Ureter (tissue), 1 donor: ENCODE results near the gene TNRC18. TPM values are rescaled to one million over a fixed set of nuclear protein-coding genes. Genes with fewer than 3 reads are reported as not detected.

Experiments used
- DNase-seq: peaks from one replicate; pipeline ENCODE4 v3.0.0-alpha.2; 2020; ENCODE audit warnings: low spot score
- total RNA-seq: library from RNA; stranded (reverse); gene quantifications from one replicate; pipeline ENCODE4 v1.2.4, GENCODE V29; 2023
- donor health status: DM: yes; HTN: yes; CAD: no.

The TNRC18 gene
- total RNA-seq, 1 donor from 2014 or later: 118 TPM

DNA sequence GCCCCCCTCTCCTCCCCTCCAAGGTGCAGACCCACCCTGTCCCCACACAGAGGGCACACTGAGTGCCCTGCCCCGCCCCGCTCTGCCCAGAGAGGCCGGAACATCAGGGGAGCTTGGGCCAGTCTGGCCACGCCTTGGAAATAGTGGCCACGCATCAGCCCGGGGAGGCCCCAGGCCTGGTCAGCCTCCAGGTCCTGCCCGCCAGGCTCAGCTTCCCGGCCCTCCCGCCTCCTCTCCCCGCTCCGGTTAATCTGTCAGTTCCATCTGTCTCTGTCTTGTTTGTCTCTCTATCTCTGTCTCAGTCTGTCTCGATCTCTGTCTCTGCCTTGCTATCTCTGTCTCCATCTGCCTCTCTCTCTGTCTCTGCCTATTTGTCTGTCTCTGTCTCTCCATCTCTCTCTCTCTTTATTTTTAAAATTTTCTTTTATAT is 28.9 kb upstream of the TNRC18 start:
- no peak for DNase-seq

DNA sequence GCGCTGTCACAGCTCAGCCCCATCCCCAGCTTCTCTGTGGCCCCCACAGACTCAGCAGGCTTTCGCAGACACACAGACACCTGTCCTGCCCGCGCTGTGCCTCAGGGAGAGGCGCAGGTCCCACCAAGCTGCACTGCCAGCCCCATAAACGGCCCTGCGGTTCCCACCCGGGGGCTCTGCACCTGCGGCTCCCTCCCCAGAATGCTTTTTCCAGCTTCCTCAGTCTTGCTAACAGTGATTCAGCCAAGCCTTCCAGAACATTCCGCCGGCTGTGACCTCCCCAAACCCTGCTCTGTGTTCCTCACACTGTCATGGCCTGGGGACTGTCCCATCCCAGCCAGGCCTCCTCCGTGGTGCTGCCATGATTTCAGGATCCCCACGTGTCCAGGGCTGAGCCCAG is 27.8 kb upstream of the TNRC18 start:
- DNase-seq: no peak

DNA sequence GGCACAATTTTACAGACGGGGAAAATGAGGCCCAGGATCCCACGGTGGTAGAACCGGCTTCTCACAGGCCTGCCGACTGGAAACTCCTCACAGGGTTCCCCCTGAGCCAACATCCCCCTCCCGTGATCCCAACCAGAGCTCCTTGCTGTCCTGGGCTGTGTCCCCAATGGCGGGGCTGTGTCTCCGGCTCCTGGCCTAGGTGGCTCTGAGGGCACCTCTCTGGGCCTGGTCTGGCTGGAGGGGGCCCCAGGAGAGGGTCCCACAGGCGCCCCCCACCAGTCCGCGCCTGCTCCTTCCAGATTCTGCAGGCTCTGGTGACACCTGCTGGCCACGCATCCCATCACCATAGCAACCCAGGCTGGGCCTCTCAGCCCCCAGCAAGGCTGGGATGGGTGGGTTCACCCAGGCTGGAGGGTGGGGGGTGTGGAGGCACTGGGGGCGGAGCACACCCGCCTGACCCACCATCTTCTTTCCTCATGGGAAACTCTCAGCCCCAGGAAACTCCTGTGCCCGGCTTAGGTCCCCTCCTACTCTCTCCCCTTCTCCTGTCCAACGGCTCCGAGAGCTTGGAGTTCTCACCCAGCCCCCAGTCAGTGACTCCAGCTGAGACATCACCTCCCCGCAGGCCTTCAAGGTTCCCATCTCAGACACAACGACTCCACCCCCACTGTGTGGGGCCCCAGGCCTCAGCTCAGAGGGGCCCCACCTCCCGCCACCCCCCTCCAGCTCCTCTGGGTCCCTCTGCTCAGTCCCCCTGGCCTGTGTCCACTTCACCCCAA is 27.1 kb upstream of the TNRC18 start:
- DNase-seq: no peak

DNA sequence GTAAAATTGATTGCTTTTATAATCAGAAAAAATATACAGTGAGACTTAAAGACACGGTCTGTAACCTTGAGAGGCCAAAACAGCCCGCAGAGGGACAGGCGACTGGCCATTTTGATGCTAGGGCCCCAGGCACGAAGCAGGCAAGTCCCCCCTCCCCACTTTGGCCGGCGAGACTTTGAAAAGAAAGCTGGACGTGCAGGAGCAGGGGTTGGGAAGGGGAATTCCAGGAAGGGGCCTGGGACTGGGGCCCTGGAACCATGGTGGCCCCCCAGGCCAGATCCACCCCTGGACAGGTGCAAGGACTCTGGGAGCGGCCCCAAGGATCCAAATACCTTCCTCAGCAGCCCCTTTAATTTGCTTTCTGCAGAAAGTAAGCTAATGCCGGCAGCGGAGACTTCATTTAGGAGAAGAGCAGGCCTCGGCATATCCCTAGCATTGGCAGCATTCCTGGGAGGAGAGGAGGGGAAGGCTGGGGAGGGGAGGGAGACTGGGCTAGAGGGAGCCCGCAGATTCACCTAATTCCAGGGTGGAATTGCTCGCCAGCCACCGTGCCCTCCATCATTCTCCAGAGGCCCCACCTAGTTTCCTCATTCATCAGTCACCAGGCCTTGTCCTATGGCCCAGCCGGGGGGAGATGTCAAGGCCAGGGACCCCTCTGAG is 24.9 kb upstream of the TNRC18 start:
- no peak for DNase-seq

DNA sequence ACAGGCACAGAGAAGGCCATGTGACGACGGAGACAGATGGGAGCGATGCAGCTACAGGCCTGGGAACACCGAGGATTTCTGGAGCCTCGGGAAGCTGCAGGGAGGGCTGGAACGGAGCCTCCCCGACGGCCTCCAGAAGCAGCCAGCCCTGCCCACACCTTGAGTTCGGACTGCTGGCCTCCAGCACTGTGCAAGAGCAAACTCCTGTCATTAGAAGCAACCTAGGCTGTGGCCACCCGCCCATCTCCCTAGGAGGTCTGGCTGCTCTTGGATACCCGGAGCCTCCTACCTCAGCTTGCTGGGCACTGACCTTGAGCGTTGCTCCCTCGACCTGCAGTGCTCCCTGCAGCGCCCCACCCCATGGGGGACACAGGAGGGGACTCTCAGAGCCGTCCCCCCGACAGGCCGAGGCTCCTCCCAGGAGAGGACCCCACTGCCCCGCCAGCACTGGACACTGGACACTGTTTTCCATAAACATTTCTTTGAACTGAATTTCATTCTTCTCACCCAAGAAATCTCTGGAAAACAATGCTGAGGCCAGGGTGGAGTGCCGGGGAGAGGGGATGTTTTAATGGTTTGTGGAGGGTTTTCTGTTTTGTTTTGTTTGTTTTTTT is 22.5 kb upstream of the TNRC18 start:
- no peak for DNase-seq

DNA sequence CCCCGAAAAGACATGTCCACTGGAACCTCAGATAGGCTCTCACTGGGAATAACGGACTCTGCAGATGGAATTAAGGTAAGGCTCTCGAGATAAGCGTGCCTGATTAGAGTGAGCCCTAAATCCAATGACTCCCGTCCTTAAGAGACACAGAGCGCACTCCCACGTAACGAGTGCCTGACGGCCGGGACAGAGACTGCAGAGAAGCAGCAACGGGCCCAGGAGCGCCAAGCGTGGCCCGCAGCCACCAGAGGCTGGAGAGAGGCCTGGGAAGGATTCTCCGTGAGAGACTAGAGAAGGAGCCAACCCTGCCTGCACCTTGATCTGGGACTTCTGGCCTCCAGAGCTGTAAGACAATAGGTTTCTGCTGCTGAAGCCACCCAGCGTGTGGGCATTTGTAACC is 20.0 kb upstream of the TNRC18 start:
- DNase-seq: no peak

DNA sequence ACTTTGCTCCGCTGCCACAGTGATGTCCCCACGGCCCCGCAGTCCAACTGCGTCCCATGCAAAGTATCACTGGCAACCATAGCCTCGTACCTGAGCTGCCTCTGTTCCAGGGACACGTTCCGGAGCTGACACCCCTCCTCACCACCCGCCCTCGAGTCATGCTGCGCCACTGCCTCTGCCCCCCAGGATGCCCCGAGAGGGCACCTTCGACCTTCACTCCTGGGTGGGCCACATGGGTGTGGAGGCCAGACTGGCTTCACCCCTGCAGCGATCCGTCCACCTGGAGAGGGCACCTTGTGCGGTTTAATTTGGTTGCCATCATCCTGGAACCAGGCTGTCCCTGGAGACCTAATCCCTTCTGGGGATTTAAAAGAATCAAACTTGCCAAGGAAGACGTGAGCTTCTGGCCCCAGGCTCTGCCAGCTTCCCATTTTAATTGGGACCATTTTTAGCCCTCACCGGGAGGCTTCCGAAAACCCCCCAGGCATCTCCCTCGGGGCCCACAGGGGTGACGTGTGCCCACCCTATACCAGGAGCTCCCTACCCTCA is 19.2 kb upstream of the TNRC18 start:
- no peak for DNase-seq

DNA sequence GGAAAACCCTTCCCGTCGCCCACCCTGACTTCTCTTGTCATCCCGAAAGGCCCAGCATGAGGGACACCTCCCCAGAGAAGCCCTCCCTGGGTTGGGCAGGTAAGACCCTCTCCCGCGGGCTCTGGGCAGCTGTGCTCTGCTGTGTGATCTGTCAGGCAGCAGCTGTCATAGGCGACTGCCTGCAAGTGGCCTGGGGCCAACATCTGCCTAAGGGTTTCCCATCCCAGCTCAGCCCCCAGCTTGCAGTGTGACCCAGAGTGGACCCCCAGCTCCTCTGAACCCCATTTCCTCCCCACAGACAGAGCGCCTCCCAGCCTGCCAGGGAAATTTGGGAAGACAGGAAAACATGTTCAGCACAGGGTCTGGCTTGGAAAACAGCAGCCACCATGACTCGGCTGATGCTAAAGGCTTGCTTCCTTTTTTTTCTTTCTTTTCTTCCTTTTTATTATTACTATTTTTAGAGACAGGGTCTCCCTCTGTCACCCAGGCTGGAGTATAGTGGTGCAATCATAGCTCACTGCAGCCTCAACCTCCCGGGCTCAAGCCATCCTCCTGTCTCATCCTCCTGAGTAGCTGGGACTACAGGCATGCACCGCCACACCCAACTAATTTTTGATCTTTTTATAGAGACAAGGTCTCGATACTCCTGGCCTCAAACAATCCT is 18.3 kb upstream of the TNRC18 start:
- no peak for DNase-seq

DNA sequence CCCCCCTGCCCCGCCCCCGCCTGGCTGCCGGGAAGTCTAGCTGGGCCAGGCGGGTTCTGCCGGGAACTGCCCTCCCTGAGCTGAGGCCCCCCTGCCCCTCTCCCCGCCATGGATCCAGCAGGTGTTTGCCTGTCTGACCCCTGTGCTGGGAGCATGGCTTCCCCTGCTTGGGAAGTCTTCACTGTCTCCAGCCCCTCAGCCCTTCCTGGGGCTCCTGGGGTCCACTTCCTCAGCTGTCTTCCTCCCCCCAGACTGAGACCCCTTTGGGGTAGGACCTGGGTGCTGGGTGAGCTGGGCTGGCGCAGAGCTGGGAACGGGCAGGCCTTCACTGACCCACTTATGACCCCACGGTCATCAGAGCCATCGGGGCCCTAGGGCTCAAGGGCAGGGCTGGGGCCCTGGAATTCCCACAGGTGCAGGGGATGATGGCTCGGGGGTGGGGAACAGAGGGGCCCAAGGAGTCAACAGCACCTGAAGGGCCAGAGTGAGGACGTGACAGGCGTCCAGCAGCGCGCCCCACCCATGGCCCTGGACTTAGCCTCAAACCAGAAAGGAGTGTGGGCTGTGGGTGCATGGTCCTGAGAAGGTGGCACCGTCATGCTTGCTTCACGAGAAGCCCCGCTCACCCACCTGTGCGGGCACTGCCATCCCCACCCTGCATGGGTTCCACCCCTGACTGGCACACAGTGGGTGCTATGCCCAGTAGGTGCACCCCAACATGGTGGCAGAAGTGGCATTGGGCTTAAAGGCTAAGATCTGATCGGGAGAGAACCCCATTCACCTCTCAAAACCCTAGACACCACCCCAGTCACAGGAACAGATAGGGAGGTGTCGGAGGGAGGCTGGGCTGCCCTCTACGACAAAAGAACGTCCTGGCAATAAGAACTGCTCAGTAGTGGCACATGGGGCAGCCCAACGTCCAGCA is 16.2 kb upstream of the TNRC18 start:
- no peak for DNase-seq

DNA sequence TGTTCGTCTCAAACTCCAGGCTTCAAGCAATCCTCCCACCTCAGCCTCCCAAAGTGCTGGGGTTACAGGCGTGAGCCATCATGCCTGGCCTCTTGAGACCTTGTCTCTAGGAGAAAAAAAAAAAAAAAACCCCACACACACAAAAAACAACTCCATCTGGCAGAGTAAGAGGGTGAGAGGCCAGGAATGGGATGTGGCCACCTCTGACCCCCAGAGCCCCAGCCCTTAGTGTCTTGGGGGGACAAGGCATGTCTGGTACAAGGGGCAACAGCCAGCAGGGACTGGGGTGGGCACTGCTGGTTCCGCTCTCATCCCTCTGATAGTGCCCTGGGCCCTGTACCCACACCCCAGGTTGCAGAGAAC is 15.6 kb upstream of the TNRC18 start:
- DNase-seq: no peak

DNA sequence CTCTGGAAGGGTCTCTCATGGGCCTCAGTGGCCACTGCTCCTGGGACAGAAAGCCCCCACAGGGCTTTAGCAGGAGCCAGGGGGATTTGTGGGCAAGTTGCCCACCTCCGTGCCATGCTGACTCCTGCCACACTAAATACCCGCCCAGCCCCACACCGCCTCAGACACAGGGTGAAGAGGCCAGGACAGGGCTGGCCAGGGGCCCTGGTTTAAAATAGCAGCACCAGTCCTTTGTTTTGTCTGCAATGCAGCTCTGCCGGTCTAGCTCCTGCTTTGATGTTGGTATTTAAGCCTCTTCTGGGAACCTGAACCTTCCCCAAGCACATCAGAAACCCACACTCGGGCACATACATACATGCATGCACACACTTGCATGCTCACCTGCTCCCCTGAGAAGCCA is 14.4 kb upstream of the TNRC18 start:
- DNase-seq: no peak

DNA sequence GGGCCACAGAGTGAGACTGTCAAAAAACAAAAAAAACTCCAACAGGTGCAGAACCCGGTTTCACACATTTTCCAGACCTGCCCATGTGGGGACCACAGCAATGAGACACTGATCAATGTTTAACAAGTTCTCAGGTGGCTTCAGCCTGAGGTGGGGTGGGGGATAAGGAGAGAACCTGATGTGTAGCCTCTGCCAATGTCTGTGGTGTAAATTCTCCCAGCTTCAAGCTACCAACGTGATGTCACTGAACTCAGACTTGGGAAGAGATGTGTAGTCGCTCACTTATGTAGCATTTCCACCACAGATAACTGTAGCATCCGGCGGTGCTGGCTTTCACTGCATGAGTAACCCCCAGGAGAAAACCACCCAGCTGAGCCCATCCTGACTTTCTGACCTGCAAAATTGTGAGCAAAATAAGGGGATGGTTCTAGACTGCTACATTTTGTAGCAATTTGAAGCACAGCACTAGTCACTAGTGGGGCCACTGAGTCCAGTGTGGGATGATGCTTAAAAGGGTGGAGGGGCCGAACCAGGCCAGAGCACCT is 13.8 kb upstream of the TNRC18 start:
- DNase-seq: no peak

DNA sequence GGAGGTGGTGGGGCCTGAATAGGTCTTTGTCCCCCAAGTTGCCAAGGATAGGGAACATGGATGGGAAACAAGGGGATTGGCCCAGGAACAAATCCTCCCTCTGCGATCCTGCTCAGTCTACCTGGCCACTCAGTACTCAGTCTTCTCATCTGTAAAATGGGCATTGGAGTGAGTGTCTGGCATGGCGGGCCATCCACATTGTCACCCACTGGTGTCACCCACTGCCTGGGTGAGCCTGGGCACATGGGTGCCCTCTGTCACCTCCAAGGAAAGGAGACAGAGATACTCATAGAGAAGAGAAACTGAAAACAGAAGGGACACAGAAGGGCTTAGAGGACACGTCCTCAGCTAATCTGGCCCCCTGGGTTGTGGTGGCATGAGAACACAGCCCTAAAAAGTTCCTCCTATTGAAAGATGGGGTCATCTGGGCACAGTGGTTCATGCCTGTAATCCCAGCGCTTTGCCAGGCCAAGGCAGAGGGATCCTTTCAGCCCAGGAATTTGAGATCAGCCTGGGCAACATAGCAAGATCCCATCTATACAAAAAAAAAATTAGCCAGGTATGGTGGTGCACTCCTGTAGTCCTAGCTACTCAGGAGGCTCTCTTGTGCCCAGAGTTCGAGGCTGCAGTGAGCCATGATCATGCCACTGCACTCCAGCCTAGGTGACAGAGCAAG is 12.5 kb upstream of the TNRC18 start:
- DNase-seq: no peak

DNA sequence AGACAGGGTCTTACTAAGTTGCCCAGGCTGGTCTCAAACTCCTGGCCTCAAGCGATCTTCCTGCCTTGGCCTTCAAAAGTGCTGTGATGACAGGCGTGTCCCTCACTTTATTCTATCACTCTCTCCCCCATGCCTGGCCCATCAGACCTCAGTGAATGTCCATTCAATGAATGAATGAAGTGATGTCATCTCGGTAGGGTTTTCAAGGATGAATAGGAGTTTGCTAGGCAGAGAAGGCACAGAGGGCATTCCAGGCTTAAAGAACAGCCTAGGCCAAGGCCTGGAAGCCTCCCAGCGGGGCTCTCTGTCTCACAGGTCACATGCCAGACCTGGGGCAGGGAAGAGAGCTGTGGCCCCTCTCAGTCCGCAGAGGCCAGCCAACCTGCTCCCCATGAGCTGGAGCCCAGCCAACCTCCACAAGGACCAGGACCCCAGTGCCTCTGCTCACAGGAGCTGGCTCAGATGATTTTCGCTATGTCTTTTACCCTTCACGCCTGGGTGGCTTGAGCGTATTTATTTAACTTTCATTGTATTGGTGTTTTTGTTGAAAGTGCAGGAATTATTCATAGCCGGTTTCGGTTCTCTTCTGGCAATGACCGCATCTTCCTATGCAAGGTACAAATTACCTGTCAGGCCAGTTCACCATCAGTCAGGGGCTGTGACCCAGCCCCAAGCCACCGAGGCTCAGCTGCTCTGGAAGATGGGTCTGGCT is 11.8 kb upstream of the TNRC18 start:
- no peak for DNase-seq

DNA sequence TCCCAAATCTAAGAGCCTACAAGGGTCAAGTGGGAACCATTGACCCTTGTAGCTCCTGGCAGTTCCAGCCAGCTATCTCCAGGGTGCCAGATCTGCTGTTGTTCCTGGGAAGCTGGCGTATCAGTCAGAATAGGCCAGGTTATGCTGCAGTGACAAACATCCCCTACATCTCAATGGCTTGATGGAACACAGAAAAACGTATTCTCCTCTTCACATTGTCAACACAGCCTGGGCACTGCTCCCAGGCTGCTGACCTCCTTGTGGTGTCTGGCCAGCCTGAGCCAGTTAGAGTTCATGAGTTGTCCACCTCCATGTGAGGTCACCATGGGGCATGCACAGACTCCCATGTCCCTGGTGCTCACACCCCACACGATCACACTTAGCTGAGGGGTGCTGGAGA is 9.5 kb upstream of the TNRC18 start:
- DNase-seq: no peak

DNA sequence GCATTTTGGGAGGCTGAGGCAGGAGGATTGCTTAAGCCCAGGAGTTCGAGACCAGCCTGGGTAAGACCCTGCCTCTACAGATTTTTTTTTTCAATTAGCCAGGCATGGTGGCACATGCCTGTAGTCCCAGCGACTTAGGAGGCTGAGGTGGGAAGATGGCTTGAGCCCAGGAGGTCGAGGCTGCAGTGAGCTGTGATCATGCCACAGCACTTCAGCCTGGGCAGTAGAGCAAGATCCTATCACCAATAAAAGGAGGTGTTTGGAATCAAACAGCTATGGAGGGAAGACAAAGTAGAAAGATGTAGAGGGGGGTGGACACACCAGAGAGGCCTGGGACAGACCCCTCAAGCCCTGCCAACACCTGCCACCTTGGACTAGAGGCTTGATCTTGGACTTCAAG is 9.1 kb upstream of the TNRC18 start:
- DNase-seq: no peak

DNA sequence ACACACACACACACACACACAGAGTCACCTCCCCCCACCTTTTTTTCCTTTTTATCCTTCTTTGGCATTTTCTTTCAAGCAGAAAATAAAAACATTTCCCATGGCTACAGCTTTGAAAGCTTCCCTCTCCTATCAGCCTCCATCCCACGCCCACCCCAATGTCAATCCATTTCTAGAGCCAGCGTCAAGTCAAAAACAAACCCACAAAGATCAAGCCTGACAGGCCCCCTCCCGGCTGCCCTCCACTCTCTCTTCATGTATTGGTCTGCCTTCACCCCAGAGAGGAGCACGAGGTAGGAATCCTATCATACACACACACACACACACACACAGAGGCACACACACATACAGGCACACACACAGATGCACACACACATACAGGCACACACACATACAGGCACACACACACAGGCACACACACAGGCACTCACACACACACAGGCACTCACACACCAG is 8.0 kb upstream of the TNRC18 start:
- DNase-seq: no peak

DNA sequence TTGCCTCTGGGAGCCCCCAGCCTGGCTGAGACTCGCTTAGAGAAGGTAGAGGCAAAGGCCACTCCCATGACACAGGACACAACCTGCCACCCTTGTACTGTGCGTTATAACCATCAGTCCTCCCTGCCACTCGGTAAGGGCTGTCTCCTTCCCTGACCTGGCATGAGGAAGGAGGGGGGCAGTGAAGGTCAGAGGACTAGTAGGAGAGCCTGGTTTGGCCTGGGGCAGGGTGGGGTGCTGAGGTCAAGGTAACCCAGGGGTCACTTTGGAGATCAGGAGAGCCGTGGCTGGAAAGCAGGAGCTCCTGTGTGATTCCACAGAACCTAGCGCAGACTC is 6.9 kb upstream of the TNRC18 start:
- no peak for DNase-seq

DNA sequence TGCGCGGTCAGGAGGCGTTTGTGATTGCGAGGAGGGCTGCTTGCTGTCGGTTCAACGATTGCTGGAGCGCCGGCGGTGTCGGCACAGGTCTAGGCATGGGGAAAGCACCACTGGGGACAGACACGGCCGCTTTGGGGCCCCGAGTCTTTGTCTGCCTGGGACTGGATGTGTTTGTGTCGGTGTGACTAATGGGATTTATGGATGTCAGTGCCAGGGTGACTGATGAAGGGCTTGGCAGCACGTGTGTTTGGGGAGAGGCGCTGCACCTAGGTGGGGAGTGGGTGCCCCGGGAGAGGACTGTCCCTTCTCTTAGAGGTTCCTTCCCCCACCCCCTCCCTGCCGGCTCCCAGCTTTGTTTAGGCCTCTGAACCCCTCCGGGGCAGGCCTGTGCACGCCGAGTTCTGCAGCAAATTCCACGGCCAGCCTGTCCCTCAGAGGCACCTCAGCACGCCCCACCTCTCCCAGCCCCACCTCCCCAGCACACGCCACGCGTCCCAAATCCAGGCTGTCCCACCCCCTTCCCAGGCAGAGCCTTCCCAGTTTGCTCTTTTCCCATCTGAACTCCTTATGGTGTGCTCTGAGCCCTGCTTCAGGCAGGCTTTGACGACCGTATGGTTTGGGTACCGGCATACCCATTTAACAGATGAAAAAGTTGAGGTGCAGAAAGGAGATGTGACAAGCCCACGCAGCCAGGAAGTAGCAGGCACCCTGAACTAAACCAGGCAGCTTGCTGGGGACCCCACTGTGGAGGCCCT is 6.4 kb upstream of the TNRC18 start:
- DNase-seq: peak; percentile 84
